Inflammatory macrophage (primary cell): ENCODE measurements around the gene RET.
"Not testable (repeated sequence)": the region's sequence is repeated elsewhere in the genome, so short reads cannot be mapped to it uniquely, and the experiment has no call there.

ENCODE experiments used
- DNase-seq, 2 donors: peaks; one replicate each; pipeline ENCODE4 v3.0.0-alpha.2; 2020 to 2022

Gene RET

DNA sequence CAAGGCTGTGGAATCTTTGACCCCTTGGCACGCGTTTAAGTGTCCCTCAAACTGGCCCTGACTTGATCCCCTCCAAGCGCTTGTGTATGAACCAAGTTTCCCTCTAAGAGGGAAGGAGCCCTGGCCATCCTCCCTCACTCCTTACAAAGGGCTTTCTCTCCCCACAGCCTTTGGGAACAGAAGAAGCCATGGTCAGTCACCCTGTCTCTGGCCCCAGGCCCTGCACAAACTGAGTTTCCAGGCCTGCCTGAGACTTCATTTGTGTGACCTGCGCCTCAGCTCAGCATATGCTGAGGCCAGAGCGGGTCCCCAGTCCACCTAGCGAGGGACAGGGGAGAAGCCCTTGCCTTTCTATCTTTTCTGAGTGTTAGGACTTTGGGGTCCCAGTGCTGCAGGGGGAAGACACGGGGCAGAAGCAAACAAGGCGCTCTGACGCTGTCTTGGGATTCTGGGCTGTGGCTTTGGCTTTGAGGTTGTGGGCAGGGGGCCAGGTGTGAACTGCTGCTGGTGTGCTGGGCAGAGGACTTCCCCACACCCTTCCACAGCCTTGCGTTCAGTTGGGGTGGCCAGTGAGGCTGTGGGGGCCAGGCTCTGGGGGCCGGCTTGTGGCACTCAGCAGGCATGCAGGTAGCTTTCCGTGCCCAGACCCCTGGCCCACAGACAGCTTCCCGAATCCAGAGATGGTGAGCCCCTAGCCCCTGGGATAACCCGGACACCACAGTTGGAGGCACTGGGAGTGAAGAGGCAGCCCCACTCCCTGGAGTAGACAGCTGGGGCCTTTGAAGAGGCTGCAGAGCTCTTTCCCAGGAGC is 1.5 kb downstream of the RET start:
- DNase-seq, result no peak

DNA sequence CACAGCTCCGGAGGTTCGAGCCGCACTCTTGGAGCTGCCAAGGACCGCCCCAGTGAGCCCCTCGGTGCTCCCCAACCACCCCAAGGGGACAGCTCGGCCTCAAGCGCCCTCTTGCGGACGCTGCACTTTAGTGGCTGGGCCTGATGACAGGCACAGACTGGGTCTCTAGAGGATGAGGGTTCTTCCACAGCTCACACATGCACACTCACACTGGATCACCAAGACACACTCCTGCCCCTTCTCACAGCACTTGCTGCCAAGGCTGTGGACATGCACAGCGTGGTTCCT is 2.1 kb downstream of the RET start:
- DNase-seq, result peak; percentile 18 to 32

DNA sequence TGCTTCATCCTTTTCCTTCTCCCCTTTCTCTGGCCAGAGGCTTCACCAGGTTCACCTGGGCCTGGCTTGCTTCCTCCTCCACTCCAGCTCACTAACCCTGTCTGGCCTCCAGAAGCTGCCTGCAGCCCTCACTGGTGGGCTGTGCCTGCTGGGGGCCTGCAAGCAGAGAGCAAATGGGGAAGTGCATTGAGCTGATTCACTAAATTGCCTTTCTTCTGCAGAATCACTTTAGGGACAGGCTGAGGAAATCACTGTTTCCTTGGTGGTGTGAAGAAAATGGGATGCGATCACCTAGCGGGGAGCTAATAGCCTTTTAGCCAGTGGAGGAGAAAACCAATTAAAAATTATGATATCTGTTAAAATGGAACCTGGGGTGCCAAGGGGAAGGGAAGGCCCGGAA is 3.0 kb downstream of the RET start:
- peak in 1 of 2 donors; percentile 19 for DNase-seq

DNA sequence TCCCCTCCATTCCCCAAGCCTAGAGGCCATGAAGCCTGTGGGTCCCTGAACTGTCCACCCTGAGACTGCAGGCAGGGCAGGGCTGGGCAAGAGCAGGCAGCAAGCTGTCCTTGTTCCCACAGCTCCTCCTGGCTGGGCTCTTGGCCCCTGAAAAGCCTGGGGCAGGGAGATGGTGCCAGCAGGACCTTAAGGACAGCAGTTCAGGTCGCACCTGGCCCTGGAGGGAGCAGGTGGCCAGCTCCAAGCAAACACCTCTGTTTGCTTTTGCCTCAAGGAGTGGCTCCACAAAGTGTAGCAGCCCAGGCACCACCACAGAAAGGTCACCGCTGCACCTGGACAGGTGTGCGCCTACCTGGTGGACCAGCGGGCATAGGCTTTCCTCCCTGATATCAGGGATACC is 5.2 kb downstream of the RET start:
- no peak for DNase-seq

DNA sequence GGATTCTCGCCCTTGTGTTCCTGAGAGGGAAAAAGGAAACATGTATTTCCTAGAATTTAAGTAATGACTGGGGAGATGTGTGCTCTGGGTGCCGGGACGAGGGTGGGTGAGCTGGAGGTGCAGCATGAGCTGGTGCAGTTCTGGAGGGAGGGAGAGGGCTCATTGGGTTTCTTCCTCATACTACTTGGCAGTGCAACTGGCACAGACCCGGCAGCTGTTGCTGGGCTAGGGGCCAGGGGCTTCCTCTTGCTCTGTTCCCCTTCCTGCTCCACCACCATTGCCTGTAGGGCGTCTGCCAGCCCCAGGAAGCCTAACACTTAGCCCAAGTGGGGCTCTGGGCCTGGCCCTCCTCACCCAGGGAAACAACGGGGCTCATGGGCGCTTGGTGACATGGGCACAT is 5.9 kb downstream of the RET start:
- DNase-seq, result peak in 1 of 2 donors; percentile 10

DNA sequence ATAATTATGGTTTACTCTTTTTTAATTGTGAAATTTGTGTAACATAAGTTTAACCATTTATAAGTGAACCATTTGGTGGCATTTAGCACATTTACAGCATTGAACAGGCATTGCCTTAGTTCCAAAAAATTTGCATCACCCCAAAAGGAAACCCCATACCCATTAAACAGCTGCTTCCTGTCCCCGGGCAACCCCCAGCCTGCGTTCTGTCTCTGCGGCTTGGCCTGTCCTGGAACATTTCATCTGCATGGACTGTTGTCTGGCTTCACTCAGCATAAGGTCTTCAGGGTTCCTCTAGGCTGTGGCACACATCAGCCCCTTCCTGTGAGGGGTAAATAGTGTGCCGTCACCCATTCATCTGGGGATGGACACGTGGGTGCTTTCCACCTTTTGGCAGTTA is 6.9 kb downstream of the RET start:
- no peak for DNase-seq

DNA sequence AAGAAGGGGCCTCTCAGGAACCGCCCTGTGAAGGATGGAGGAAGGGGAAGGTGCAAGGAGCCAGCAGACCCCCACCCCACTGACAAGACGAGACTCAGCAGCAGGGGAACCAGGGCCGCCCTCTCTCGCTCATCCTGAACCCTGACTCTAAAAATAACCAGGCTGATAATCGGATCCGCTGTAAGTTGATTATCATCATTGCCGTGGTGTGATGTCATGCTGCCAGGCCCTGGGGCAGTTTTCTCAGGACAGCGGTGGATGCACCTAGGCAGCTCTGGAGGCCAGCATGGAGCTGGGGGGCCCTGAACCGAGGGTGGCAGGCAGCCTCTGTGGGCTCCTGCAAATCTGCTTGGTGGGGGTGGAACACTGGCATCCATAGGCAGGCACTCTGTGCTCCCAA is 7.9 kb downstream of the RET start:
- DNase-seq, result no peak

DNA sequence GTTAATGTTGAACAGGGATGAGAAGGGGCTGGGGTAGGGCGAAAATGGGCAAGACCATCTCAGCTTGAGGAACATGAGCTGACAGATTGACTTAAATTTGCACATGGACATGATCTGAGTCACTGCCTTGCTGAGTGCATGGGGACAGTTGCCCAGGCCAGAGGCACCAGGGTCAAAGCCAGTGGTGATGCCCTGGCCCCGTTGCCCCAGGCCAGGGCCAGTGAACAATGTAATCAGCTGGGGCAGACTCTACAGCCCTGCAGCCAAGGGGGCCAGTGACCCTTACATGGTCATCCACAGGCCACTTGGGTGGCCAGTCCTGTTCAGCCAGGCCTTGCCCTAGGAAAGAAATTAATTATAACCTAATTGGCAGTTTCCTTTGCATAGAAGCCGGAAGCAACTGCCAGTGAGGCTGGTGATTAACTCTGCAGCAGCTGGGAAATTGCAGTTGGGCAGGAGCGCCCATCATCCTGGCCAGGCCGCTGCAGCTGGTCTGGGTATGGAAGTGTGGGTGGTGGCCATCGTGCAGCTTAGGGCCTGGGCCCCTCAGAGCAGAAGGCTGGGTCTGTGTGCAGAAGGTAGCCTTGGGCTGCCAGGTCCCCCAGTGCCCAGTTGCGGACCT is 9.6 kb downstream of the RET start:
- no peak for DNase-seq

DNA sequence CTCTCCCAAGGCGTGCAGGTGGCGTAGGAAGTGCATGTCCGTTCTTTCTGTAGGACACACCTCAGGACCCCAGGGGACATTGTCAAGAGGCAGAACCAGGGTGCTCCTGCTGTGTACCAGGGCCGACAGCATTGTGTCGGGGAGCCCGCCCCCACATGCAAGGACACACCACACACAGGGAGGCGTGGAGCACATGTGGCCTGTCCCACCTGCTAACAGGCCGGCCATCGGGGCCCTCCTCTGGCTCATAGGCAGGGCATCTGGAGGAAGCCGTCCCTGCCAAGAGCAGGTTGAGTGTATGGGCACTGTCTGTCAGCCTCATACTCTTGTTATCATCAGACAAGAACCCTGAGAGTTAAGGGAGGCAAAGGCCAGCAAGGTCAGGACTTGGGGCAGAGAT is 12.7 kb downstream of the RET start:
- DNase-seq, result no peak

DNA sequence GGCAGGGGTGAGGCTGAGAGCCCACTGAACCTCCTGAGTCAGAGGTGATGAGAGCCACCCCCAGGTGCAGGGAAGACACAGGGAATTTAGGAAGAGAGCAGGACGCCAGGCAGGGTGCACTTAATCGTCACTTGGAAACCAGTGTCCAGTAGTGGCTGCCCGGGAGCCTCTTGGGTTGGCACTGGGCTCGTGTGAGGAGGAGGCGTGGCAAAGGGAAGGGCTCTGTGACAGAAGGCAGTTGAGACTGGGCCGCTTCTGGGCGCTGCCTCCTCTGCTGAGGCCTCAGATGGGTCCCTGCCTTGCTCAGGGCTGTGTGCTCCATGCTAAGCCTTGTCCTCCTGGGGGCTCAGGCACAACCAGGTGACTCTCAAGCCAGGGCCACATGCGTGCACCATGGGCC is 13.3 kb downstream of the RET start:
- DNase-seq, result no peak

DNA sequence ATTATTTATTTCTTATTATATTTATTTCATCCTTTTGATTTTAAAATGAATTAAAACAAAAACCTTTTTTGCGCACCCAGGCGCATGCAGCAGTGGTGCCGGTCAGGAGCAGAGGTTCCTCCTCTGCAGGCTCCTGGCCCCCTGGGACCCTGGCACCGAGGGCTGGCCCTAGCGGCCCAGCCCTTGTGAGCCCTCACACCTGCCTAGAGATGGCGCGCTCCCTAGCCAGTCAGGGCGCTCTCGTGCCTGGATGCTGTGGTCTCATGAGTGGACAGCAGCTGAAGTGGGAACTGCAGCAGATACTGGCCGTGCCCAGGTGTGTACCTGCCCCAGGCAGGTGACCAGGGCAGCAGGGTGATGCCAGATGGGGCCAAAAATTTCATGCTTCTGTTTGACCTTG is 13.8 kb downstream of the RET start:
- no peak for DNase-seq

DNA sequence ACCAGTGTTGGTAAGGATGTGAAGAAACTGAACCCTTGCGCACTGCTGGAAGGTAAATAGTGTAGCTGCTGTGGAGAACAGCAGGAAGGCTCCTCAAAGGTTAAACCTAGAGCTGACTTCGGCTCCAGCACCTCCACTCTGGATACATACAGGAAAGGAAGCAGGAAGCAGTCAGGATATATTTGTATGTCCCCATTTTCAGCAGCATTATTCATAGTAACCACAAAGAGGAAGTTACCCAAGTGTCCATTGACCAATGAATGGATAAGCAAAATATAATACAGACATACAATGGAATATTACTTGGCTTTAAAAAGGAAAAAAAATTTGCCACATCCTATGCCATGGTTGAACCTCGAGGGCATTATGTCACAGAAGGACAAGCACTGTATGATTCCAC is 15.0 kb downstream of the RET start:
- peak; percentile 65 to 89 for DNase-seq

DNA sequence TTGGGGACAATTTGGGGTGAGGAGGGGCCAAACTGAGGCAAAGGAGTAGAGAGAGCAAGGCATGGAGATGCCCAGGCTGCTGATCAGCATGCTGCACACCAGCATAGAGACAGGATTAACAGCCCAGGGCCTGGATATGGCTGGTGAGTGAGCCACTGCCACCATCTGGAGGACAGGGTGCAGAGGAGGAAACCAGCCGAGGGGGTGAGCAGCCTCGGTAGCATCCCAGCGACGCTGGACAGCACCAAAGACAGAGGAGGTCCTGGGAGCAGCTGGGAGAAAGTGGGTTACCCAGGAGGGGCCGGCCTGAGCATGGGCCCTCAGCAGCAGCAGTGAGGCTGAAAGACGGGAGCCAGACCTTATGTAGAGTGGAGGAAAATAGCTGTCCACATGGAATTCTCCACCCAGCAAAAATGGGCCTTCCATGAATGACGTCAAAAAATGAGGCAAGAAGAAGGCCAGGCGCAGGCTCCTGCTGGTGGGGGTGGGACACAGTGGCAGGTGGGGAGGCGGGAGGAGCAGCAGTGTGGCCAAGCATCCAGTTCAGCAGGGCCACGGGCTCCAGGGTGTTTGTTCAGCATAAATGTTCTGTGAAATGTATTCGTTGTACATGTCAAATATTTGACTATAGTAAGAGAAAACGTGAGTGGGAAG is 16.7 kb downstream of the RET start:
- DNase-seq, result peak; percentile 29 to 62

DNA sequence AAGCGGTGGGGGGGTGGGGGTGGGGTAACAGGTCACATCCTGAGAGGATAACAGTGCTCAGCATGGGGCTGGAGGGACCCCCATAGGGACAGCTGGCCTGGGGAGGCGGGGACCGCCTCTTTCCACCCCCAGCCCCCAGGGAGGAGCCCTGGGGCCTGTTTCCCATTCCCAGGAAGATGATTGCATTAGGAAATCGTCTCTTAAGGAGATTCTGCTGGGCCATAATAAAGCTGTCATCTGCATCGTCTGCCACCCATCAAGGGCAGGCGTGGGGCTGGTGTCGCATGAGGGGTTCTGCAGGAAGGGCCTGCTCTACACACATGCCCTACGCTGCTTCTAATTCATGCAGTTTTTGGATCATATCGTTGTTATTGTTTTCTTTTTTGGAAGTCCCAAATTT is 17.2 kb downstream of the RET start:
- no peak for DNase-seq

DNA sequence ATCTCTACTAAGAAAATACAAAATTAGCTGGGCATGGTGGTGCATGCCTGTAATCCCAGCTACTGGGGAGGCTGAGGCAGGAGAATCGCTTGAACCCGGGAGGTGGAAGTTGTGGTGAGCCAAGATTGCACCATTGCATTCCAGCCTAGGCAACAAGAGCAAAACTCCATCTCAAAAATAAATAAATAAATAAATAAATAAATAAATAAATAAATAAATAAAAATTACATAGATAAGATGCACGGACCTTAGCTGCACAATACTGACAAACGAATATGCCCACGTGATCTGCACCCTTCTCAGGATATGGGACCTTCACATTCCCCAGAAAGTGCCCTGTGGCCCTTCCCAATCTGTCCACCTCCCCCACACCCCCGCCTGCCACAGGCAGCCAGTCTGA is 22.5 kb downstream of the RET start:
- not testable (repeated sequence) for DNase-seq

DNA sequence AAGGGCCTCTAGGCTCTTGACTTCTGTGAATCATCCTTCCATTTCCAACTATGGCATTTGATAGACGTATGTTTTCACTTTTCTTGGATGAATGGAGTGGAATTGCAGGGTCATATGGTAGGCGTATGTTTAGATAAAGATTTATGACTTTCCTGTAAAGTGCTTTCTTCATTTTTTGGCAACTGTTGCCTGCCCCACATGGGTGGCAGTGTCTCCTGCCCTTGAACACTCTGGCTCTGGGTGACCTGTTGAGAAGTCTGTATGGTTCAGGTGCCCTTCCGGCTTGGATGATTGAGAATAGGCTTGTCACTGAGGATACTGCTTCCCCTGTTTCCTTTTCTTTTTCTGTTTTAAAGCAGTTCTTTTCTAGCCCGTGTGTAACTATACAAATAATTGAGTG is 23.1 kb downstream of the RET start:
- no peak for DNase-seq

DNA sequence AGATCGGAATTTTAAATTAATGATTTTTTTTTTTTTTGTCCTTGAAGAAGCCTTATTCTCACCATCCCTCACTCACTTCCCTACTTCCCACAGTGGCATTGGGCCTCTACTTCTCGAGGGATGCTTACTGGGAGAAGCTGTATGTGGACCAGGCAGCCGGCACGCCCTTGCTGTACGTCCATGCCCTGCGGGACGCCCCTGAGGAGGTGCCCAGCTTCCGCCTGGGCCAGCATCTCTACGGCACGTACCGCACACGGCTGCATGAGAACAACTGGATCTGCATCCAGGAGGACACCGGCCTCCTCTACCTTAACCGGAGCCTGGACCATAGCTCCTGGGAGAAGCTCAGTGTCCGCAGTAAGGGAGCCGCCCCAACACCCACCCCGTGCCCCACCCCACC is 23.5 kb downstream of the RET start:
- no peak for DNase-seq

DNA sequence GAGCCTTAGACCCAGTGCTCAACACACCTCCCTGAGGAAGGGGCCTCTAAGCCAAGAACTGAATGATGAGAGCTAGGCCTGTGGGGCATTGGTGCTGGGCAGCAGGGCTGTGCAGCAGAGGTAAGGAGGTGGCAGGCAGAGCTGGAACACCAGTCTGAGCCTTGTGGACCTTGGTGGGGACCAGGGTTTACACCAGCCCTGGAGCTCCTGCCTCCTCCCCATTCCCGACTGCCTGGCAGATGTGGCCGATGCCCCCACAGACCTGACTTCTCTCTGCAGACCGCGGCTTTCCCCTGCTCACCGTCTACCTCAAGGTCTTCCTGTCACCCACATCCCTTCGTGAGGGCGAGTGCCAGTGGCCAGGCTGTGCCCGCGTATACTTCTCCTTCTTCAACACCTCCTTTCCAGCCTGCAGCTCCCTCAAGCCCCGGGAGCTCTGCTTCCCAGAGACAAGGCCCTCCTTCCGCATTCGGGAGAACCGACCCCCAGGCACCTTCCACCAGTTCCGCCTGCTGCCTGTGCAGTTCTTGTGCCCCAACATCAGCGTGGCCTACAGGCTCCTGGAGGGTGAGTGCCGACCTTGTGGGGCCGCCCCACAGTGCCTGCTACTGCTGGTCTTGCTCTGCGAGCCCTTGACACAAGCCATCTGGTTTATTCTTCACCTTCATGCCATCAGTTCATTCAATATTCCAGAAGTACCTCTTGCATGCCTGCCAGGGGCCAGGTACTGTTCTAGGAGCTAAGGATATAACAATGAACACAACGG is 25.4 kb downstream of the RET start:
- DNase-seq, result no peak

DNA sequence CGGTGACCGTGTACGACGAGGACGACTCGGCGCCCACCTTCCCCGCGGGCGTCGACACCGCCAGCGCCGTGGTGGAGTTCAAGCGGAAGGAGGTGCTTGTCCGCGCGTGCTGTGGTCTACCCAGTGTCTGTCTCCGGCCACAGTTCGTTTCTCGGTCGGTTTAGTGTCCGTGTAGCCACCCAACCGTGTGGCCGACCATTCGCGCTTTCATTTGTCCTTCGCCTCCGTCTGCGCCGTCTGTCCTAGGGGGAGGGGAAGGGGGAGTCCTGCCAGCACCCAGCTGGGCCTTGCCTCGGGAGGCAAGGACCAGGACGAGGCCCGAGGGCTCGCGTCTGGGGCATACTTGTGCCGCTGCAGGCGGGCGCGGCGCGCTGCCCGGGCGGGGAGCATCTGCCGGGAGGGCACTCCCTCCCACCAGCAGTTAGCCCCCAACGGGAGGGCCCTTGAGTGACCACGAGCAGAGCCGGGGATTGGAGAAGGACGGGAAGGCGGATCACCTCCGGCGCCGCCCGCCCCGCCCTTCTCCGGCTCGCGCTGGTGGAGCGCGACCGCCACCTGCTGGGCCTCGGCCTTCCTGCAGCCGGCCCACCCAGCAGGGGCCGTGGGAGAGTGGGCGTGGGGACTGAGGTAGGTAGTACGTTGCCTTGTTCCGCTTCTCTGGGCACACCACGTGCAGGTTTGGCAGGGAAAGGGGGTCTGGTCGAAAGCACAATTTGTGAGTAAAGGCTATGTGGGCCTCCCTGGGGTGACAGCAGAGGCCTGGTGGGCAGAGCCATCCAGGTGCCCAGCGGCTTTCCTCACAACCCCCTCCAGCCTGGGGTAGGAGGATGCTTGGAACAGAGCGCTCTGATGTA is 28.5 kb downstream of the RET start:
- peak; percentile 79 to 83 for DNase-seq

DNA sequence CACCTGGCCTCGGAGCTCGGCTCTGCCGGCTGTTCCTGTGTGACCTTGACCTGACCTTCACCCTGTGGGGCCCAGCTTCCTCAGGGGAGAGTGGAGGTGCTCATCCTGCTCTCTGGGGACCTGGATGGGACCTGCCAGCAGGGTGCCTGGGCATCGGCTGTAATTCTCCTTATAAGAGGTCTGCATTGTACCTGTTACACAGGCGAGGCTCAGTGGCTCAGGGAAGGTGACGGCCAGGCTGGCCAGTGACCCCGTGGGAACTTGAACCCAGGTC is 29.0 kb downstream of the RET start:
- no peak for DNase-seq

DNA sequence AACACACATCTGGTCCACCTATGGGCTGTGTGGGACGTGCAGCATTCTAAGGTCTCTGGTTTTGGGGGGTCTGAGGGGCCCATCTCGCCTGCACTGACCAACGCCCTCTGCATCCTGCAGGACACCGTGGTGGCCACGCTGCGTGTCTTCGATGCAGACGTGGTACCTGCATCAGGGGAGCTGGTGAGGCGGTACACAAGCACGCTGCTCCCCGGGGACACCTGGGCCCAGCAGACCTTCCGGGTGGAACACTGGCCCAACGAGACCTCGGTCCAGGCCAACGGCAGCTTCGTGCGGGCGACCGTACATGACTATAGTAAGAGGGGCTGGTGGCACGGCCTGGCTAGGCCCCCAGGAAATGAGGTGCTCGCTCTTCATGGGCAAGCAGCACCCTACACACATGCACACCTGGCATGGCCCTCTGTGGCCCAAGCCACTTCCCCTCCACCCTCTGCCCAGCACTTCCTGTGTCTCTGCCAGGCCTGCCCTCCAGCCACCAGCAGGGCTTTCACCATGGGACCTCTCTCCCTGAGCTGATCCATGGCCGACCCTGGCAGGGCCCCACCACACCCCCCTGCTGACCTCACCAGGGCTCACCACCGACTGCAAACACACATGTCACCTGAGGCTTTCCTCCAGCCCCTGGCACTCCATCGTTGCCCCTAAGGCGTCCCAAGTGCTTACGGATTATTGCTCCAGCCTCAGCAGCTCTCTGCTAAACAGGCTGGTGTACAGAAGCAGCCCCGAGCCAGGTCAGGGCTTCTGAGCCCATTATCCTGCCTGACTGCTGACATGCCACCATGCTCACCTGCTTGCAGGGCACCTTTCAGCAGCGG is 29.6 kb downstream of the RET start:
- DNase-seq, result no peak

DNA sequence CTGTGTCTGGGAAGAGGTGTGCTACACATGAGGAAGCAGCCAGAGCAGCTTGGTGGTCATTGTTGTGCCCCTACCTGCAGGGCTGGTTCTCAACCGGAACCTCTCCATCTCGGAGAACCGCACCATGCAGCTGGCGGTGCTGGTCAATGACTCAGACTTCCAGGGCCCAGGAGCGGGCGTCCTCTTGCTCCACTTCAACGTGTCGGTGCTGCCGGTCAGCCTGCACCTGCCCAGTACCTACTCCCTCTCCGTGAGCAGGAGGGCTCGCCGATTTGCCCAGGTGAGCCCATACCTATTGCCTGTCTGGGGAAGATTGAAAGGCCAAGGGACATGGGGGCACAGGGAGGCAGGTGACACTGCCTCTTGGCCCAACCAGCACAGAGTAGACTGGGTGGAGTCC is 32.1 kb downstream of the RET start:
- no peak for DNase-seq
